Hematopoietic multipotent progenitor cell treated with erythropoietin and hydrocortisone succinate and interleukin-3 and kit ligand, for 15 days (in vitro differentiated cells): ENCODE data around the gene GRAMD2B.
"Not testable (repeated sequence)": the region's sequence is repeated elsewhere in the genome, so short reads cannot be mapped to it uniquely, and the experiment has no call there.

Experiments used
- DNase-seq: peaks from one replicate; pipeline ENCODE4 v3.0.0-alpha.2; 2015; ENCODE audit warnings: low spot score

GRAMD2B gene

DNA sequence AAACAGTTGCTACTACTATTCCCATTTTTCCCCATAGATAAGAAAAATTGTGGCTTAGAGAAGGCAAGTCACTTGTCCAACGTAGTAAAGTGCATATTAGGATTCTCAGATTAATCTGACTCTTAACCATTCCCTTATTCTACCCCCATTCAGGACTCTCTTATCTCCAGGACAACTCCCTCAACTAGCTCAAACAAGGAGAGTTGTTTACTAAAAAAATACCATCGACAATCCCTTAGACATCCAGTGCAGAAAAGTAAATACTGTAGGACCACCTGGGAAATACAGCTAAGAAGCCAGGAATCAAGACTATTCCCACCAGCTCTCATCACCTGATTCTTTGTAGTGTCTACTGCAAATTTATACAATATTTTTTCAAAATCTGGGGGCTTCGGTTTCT, 9.4 kb upstream of the GRAMD2B start:
- no peak for DNase-seq

DNA sequence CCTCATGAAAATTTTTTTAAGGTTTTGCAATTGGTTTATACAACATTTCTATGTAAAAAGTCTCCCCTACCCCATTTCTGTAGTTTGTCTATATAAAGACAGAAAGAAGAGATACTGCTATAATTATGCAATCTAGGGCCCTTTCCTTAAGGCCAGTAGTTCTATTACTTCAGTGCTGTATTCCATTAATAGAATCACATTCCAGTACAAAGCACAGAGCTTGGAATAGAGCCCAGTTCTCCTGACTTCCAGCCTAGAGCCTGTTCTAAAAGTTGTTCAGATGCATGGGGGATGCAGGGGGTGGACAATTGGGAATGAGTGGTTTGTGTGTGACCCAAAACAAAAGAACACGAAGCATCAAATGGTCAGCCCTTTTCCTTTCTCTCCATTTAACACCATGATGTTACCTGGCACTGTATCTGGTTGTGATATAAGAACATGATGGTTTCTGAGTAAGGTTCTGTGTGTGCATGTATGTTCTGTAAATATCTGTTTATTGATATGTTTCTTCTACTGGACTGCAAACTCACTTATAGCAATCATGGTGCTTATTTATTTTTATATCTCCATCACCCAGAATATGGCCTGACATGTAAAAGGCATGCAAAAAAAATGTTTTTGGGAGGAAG, 8.2 kb upstream of the GRAMD2B start:
- no peak for DNase-seq

DNA sequence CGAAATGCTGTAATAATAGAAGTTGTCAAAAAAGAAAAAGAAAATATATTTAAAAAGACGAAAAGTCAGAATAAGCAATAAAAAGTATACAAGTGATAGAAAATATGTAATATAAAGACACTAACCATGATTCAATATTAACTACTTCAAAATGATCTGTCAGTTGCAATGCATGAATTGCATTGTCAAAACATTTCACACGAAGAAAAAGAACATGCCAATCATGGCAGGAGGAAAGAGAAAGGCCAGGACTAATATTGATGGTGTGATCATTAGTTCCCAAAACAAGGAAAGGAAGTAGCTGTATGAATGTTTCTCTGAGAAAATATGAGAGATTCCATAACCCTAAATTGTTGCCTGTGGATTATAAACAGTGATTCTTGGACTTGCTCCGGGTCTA, 7.4 kb upstream of the GRAMD2B start:
- no peak for DNase-seq

DNA sequence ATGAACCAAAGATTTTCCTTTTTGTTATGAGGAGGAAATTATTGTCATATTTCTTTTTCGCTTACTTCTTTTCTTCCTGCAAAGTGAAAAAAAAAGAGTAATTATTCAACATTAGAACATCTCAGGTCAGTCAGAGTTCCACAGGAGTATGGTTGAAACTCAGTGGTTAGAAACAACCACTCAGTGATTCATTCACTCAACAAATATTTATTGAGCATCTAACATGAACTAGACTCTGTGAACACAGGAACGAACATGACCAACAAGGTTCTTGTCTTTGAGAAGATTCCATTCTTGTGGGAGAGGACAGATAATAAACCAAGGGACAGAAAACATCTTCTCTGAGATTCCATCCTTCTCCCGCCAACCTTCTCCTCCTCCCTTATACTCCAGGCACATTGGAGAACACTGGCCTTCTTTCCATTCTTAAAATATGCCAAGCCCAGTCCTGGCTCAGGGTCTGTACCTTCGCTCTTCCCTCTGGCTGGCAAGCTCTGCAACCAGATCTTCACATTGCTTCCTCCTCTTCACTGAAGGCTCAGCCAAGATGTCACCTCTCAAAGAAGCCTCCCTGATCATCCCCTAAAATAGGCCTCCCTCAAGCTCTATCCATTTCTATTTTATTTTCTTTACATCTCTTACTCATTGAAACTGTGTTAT, 6.8 kb upstream of the GRAMD2B start:
- no peak for DNase-seq

DNA sequence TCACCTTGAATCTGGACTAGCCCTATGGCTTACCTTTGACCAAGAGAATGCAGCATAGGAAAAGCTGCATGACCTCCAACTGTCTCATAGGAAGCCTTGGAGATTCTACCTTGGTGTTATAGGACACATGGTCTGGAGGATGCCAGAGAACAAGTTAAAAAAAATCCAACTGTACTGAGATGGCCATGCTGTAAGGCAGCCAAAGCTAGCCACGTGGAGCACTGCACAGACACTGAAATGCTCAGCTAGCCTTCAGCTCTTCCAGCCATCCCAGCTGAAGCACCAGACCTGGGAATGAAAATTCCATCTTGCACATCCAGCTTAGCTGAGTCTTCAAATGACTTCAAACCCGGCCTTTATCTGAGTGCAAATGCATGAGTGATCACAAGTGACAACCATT, 6.0 kb upstream of the GRAMD2B start:
- no peak for DNase-seq

DNA sequence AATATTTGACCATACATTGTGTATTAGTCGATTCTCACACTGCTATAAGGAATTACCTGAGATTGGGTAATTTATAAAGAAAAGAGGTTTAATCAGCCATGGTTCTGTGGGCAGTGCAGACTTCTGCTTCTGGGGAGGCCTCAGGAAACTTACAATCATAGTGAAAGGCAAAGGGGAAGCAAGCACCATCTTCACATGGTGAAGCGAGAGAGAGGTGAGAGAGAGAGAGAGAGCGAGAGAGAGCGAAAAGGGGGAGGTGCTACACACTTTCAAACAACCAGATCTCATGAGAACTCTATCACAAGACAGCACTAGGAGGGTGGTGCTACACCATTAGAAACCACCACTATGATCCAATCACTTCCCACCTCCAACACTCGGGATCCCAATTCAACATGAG, 4.1 kb upstream of the GRAMD2B start:
- no peak for DNase-seq

DNA sequence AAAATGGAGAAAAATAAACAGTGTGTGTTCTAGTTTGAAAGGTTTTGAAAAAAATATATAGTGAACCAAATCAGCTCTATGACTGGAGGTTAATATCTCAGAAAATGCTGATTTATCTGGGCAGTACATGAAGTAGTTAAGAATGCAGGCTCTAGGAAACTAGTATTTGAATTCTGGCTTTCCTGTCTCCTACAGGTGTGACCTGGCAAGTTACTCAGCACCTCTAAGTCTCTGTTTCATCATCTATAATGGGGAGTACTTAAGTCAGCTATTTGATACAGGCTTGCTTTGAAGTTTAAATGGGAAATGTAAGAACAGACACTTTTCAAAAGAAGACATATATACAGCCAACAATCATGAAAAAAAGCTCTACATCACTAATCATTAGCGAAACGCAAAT, 5.2 kb downstream of the GRAMD2B start:
- no peak for DNase-seq

DNA sequence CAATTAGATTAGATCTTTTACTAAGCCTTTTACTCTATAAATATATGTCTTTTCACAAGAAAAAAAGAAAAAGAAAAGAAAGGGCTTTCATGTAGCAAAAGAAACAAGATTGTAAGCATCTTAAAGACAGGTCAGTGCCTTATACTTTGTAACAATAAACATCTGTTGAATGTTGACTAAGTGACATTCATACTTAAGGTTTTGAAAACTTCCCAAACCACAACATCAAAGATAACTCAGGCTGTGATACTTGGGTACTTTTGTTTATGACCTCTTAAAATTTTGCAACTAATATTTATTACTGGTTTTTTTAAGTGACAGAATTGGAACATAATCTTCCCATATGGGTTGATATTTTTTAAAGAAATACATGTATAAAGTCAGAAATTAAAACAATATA, 7.4 kb downstream of the GRAMD2B start:
- no peak for DNase-seq

DNA sequence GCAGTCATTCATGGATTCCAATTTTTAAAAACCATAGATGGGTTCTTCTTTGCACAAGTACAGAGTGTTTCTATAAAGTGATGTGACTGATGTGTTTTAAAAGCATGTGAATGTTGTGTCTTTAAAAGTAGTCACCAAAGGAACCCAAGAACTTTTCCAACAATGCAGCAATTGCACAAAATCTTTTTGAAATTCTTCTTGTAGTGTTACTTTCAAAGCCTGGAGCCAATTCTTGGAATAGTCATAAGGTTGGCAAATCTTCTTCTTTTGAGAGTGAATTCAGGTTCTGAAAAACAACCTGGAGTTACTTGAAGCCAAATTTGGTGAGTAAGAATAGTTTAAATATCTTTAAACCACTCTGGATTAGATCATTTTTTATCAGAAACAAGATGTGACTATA, 10.5 kb downstream of the GRAMD2B start:
- DNase-seq, result no peak

DNA sequence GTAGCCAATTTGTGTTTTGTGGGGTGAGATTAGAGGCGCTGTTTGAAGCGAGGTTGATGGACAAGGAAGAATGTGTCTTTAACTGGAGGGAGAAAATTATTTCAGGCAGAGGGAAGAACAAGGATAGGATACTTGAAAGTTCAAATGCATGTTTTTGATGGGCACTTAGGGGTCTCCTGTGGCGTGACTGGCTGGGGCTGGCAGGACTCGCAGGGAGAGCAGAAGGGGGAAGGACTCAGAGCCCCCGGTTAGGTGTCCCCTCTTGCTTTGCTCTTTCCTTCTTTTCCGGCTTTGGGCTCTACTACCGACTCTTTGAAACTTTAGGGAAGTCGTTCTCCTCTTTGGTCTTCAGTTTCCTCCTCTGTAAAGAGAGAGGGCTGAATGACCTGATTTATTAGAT, 12.1 kb downstream of the GRAMD2B start:
- no peak for DNase-seq

DNA sequence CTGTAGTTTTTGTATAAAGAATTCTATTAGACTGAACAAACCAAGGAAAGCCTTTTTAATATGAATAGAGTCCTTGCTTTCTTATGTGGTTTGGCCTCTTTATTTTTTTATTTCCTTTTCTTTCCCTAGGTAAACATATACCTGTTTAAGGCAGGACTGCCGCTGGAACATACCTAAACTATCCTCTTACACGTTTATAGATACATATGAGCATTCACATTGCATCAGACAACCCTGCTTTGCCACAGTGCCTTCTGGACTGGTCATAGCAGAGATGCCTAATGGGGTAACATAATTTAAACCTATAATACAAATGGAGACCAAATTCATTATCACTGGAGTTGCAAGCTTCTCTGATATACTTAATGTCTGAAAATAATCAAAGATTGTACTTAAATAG, 12.5 kb downstream of the GRAMD2B start:
- no peak for DNase-seq

DNA sequence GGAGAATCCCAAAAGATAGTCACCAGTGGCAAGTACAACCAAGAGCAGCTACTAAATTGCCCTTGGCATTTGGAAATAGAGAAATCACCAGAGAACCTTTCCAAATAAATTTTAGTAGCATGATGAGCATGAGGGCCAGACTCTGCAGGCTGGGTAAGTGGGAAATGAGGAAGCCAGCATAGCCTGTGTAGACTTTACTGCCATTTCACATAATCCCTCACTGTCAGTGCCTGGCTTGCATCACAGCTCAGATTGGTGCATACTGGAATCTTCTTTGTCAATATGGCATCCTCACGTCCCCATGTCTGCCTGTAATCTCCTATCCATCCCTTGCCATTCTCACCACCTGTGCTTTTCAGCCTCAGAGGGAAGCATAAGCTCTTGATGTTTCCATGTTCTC, 14.5 kb downstream of the GRAMD2B start:
- DNase-seq, result no peak

DNA sequence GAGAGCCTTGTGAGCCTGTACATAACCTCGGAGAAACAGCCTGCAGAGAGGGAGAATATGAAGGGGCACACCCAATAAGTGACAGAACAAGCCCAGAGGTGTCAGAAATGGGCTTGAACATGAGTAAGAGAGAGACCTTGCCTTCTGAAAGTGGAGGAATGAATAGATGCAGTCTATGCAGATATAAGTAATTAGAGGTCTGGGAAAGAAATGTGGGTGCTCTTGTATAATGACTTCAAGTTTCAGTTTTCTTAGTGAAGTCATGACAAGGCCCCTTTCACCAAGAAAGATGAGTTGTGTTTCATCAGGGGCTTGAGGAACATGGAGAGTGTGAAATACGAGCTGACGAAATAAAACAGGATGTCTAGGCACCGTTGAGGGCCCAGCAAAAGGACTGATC, 15.1 kb downstream of the GRAMD2B start:
- no peak for DNase-seq

DNA sequence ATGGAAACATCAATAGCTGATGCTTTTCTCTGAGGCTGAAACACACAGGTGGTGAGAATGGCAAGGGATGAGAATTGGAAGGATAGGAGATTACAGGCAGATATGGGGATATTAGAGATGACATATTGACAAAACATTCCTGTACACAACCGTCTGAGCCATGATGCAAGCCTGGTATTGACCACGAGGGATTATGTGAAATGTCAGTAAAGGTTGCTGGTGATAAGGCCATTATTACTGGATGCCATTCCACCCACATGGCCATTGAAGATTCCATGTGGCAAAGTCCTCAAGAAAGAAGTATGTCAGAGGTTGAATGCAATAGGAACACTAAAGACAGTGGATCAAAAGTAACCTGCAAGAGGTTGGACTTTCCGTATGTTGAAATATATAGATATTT, 15.7 kb downstream of the GRAMD2B start:
- DNase-seq, result no peak

DNA sequence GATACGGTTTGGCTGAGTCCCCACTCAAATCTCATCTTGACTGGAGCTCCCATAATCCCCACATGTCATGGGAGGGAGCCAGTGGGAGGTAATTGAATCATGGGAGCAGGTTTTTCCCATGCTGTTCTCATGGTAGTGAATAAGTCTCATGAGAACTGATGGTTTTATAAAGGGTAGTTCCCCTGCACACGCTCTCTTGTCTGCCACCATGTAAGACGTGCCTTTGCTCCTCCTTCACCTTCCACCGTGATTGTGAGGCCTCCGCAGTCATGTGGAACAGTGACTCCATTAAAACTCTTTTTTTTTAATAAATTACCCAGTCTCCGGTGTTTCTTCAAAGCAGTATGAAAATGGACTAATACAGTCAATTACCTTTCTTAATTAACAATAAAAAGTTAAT, 16.5 kb downstream of the GRAMD2B start:
- DNase-seq, result not testable (repeated sequence)

DNA sequence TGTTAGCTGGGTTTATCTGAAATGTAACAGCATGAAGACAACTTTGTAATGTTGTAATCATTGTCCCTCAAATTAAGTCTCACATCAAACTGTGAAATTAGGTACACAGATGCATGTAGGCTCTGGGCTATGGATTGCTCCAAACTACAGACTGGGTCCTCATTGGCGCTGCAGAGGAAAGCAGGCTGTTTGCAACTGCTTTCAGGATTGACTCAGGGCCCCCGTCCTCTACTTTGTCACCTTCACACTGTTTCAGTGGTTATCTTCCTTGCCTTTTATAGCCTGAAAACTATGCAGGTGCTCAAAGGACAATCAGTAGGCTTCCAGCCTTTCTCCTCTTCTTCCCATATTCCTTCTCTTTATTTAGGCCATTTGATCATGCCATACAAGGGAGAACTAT, 18.0 kb downstream of the GRAMD2B start:
- DNase-seq, result no peak

DNA sequence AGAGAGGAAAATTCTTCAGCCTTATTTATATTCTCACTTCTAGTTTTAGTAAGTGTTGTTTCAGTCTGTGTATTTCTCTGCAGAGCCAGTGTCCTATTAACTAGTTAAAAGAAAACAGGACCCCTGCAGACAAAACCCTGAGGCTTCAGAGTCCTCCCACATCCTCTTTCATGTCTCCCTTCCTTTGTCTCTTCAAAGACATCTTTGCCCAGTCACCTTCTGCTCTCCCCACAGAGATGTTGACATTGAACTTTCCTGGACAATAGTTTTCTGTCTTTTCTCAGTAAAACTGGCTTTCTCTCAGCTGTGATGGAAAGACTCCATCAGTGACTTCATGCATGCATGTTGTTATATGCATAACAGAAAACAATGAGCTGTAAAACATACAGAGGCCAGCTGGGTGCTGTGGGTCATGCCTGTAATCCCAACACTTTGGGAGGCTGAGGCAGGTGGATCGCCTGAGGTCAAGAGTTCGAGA, 20.2 kb downstream of the GRAMD2B start:
- DNase-seq, result no peak

DNA sequence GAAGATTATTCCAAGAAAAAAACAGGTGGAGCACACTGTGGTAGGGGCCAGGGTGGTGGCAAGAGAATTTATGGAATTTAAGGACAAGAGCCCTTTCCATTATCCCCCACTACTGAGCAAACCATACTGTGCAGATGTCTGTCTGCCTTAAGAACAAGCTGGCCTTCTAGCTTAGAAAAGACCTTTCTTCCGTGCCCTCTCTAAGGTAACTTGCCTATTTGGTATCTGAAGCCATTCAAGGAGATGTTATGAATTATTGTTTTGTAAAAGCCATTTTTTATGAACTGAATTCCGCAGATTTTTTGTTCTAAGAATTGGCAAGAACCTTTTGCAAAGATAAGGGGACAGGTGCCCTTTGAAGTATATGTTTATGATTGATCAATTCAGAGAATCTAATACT, 20.9 kb downstream of the GRAMD2B start:
- no peak for DNase-seq

DNA sequence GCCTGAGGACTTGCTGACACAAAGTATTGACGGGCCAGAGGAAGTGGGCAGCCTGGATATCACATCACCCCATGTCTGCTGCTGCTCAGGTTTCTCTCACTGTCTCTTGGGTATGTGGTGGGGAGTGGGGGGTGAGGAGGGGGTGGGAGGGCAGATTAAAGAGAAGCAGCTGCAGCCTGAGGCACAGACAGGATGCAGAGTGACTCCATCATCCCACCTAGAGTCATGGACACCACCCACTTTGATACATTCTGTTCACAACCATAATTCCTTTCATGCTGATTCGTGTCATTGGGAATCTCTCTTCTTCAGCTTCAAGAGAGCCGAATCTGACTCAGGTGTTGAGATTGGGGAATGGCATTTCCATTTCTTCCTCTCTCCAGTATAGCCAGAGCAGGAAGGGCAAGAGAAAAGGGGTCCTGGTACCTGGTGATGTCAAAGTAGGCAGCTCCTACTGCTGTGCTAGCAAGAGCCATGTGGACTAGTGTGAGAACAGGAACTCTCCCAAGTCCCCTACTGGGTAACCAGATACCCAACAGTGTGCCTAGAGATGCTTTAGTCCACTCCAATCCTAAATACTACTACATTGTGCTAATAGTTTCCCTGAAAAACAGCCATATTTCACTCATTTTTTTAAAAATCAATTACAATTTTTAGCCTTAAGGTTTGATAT, 22.4 kb downstream of the GRAMD2B start:
- DNase-seq, result no peak

DNA sequence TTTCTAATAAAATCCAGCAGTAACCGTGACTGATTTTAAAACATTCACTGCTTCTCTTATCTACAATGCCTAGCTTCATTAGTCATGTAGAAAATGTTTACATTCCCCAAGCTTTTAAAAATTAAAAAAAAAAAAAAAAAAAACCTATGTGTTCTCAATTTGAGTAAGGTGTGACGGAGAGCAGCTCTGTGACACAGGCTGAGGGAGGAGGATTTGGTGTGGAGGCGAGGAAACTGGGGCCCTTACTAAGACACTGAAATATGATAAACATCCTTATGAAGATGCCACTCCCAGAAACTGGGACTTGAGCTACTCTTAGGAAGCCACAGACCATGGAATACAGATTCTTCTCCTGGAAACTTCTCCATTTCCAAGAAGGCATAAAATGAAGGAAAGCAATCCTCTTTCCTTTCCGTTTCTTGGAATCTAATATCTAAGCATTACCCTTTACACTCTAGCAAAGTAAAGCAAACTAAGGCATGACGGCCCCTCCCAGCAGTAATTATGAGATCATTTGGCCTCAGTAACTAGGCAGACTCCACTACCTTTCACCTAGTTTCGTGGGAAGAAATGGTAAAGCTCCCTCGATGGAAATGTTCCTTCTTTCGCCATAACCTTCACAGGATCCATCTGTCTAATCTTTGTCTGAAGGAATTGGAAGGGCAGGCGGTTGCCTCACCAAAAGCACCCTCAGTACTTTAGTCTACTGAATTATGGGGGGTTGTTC, 23.5 kb downstream of the GRAMD2B start:
- no peak for DNase-seq

DNA sequence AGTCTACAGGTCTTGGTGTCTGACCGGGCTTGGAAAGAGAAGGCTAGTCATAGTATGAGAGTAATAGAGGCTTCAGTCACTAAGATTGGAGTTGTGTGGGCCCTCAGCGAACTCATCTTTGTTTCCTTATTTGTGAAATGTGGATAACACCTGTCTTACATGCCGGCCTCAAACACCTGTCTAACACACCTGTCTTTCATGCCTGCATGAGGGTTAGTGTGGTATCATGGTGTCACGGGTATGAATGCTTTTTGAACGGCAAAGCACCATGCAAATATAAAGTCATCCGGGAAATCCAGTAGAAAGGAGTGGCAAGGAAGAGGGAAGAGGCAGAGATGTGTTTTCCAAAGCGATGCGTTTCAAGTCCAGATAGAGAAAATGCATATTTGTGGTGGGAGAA, 25.5 kb downstream of the GRAMD2B start:
- no peak for DNase-seq

DNA sequence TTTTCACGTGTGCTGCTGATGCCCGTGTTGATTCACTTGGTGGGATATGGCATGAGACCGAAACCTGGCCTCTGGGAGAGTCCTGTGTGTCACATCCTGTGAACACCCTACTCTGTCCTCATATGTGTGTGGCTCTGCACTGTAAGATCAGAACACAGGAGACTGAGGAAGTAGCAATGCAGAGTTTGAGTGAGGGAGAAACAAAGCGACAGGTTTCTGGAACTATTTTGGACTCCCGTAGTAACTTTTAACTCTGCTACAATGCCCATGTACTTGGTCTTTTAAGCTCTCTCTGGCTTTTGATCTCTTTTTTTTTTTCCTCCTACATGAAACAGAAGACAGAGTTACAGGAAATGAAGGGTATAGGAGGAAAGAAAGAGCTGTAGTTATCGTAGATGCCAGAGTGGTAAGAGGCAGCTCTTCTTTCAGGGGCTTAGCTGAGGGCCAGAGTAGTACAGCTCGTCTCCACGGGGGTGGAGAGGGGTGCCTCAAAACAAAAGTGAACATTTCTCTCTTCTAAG, 26.6 kb downstream of the GRAMD2B start:
- DNase-seq, result no peak

DNA sequence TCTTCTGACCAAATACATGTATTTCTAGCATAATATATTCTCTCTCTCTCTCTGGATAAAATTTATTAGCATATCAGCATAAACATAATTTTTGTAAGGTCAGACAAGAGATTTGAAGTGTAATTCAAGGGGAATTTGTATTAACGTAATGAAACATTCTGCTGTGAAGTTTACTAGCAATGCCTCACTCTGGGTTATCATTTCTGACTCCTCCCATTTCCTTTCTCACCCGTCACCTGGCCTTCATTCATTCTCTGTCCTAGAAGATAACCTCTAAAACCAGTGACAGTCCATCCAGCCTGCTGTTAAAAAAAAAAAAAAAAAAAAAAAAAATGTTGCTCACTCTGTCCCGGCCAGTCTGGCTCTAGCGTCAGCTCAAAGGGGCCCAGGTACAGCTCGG, 27.1 kb downstream of the GRAMD2B start:
- DNase-seq, result no peak
